ENCODE data around the gene LPAR1.

LPAR1 gene

GRCh38 chr9:111035543-111036428 lies 2.5 kb downstream of the LPAR1 start:
- ChIA-PET CTCF (interaction anchor here (1.0 to 1.4 kb wide), 4 partner anchors 20 to 264 kb away, joined by 3 to 4 read pairs (median 4); no protein-coding TSS in a partner anchor), POLR2A (interaction anchor here (0.5 to 0.8 kb wide), 2 partner anchors 263 to 579 kb away, joined by 3 to 4 read pairs; no protein-coding TSS in a partner anchor)
- no peak for DNase-seq (ENCODE audit: extremely low spot score)
- TF ChIP-seq TARDBP (IDR thresholded peaks at IDR 0.05) (no peak), FOXA1 (IDR thresholded peaks at IDR 0.05) (no peak), NFRKB (IDR thresholded peaks at IDR 0.05) (no peak), CTBP1 (IDR thresholded peaks at IDR 0.05; ENCODE audit: borderline replicate concordance) (no peak), LEF1 (IDR thresholded peaks at IDR 0.05; ENCODE audit: borderline replicate concordance) (no peak), BHLHE40 (IDR thresholded peaks at IDR 0.05; ENCODE audit: borderline replicate concordance) (no peak), HDGF (IDR thresholded peaks at IDR 0.05; ENCODE audit: borderline replicate concordance) (no peak), FOXM1 (IDR thresholded peaks at IDR 0.05; ENCODE audit: borderline replicate concordance) (no peak), SP1 (IDR thresholded peaks at IDR 0.05) (no peak), ELF4 (IDR thresholded peaks at IDR 0.05) (no peak), FOXK2 (IDR thresholded peaks at IDR 0.05) (no peak), L3MBTL2 (conservative IDR thresholded peaks at IDR 0.05) (no peak), ZNF384 (IDR thresholded peaks at IDR 0.05) (no peak), SUZ12 (IDR thresholded peaks at IDR 0.05) (no peak), ARNT (IDR thresholded peaks at IDR 0.05) (no peak), PKNOX1 (IDR thresholded peaks at IDR 0.05) (no peak)

GRCh38 chr9:111034898-111035539 lies 3.3 kb downstream of the LPAR1 start:
- DNase-seq (ENCODE audit: extremely low spot score) = no peak
- CTCF ChIA-PET = interaction anchor here (0.7 to 1.3 kb wide), 2 partner anchors 264 to 852 kb away, joined by 3 to 4 read pairs; no protein-coding TSS in a partner anchor
- POLR2A ChIA-PET = no interaction called here
- TF ChIP-seq NFRKB (IDR thresholded peaks at IDR 0.05) = no peak
- TF ChIP-seq PKNOX1 (IDR thresholded peaks at IDR 0.05) = no peak
- no peak for TF ChIP-seq LEF1 (IDR thresholded peaks at IDR 0.05; ENCODE audit: borderline replicate concordance)
- TF ChIP-seq FOXM1 (IDR thresholded peaks at IDR 0.05; ENCODE audit: borderline replicate concordance) = no peak
- no peak for TF ChIP-seq ARNT (IDR thresholded peaks at IDR 0.05)
- TF ChIP-seq ELF4 (IDR thresholded peaks at IDR 0.05) = no peak
- no peak for TF ChIP-seq HDGF (IDR thresholded peaks at IDR 0.05; ENCODE audit: borderline replicate concordance)
- no peak for TF ChIP-seq CTBP1 (IDR thresholded peaks at IDR 0.05; ENCODE audit: borderline replicate concordance)
- no peak for TF ChIP-seq ZNF384 (IDR thresholded peaks at IDR 0.05)

GRCh38 chr9:111034170-111034897 lies 3.9 kb downstream of the LPAR1 start:
- DNase-seq (ENCODE audit: extremely low spot score) = no peak
- ChIA-PET POLR2A (no interaction called here), CTCF (interaction anchor here (0.7 kb wide), 1 partner anchor 851 kb away, joined by 4 read pairs; no protein-coding TSS in a partner anchor)
- TF ChIP-seq HDGF (IDR thresholded peaks at IDR 0.05; ENCODE audit: borderline replicate concordance) (no peak), NFRKB (IDR thresholded peaks at IDR 0.05) (no peak), ARNT (IDR thresholded peaks at IDR 0.05) (no peak), FOXA1 (IDR thresholded peaks at IDR 0.05) (no peak), LEF1 (IDR thresholded peaks at IDR 0.05; ENCODE audit: borderline replicate concordance) (no peak), L3MBTL2 (conservative IDR thresholded peaks at IDR 0.05) (no peak), BHLHE40 (IDR thresholded peaks at IDR 0.05; ENCODE audit: borderline replicate concordance) (no peak), PKNOX1 (IDR thresholded peaks at IDR 0.05) (no peak), FOXK2 (IDR thresholded peaks at IDR 0.05) (no peak), SP1 (IDR thresholded peaks at IDR 0.05) (no peak), ZNF384 (IDR thresholded peaks at IDR 0.05) (no peak), TARDBP (IDR thresholded peaks at IDR 0.05) (no peak), FOXM1 (IDR thresholded peaks at IDR 0.05; ENCODE audit: borderline replicate concordance) (no peak), ELF4 (IDR thresholded peaks at IDR 0.05) (no peak), CTBP1 (IDR thresholded peaks at IDR 0.05; ENCODE audit: borderline replicate concordance) (no peak)

- ChIA-PET CTCF (no interaction called here), POLR2A (no interaction called here)
- DNase-seq (ENCODE audit: extremely low spot score) = no peak
- TF ChIP-seq ZNF384 (IDR thresholded peaks at IDR 0.05) (no peak), ELF4 (IDR thresholded peaks at IDR 0.05) (no peak), BHLHE40 (IDR thresholded peaks at IDR 0.05; ENCODE audit: borderline replicate concordance) (no peak)
Observed at GRCh38 chr9:111030492-111030891, 7.8 kb downstream of the LPAR1 start.

GRCh38 chr9:111029260-111029659 lies 9.0 kb downstream of the LPAR1 start:
- POLR2A ChIA-PET = no interaction called here
- no peak for TF ChIP-seq FOXA1 (IDR thresholded peaks at IDR 0.05)
- no peak for TF ChIP-seq SUZ12 (IDR thresholded peaks at IDR 0.05)
- TF ChIP-seq BHLHE40 (IDR thresholded peaks at IDR 0.05; ENCODE audit: borderline replicate concordance) = no peak
- TF ChIP-seq PKNOX1 (IDR thresholded peaks at IDR 0.05) = no peak
- no peak for TF ChIP-seq FOXK2 (IDR thresholded peaks at IDR 0.05)
- TF ChIP-seq CTBP1 (IDR thresholded peaks at IDR 0.05; ENCODE audit: borderline replicate concordance) = no peak
- no peak for TF ChIP-seq L3MBTL2 (conservative IDR thresholded peaks at IDR 0.05)
- no peak for TF ChIP-seq LEF1 (IDR thresholded peaks at IDR 0.05; ENCODE audit: borderline replicate concordance)
- no peak for TF ChIP-seq FOXM1 (IDR thresholded peaks at IDR 0.05; ENCODE audit: borderline replicate concordance)
- TF ChIP-seq HDGF (IDR thresholded peaks at IDR 0.05; ENCODE audit: borderline replicate concordance) = no peak
- no peak for TF ChIP-seq ELF4 (IDR thresholded peaks at IDR 0.05)
- no peak for TF ChIP-seq ARNT (IDR thresholded peaks at IDR 0.05)
- TF ChIP-seq SP1 (IDR thresholded peaks at IDR 0.05) = no peak
- TF ChIP-seq NFRKB (IDR thresholded peaks at IDR 0.05) = no peak
- TF ChIP-seq ZNF384 (IDR thresholded peaks at IDR 0.05) = no peak
- TF ChIP-seq TARDBP (IDR thresholded peaks at IDR 0.05) = no peak
- DNase-seq (ENCODE audit: extremely low spot score) = no peak
- CTCF ChIA-PET = no interaction called here
